GM23248 (cell line): ENCODE results near the gene LGALS7B. TPM values are rescaled to one million over a fixed set of nuclear protein-coding genes. Genes with fewer than 3 reads are reported as not detected.

ENCODE experiments used
- DNase-seq: peaks from one replicate; pipeline ENCODE4 v3.0.0-alpha.2; 2015
- H2AFZ ChIP-seq: fragments of 200-600 bp; sonication (generic); 2 replicates; pipeline ENCODE4 v1.6.1; 2016; ENCODE audit warnings: antibody characterized with exemption
- H3F3A ChIP-seq: fragments of 200-600 bp; sonication (generic); 2 replicates; pipeline ENCODE4 v1.6.1; 2016; ENCODE audit warnings: mild to moderate bottlenecking, antibody characterized with exemption, mixed run types; ENCODE audit not compliant: insufficient read depth
- H3K27ac ChIP-seq: fragments of 200-600 bp; sonication (generic); 2 replicates; pipeline ENCODE4 v1.5.1; 2016; ENCODE audit warnings: mild to moderate bottlenecking
- H3K27me3 ChIP-seq: fragments of 200-600 bp; sonication (generic); replicated peaks from 2 replicates; pipeline ENCODE4 v1.6.1; 2016; ENCODE audit warnings: mild to moderate bottlenecking; ENCODE audit not compliant: insufficient read depth
- H3K36me3 ChIP-seq: fragments of 200-600 bp; sonication (generic); 2 replicates; pipeline ENCODE4 v1.6.1; 2016; ENCODE audit warnings: low read depth, mild to moderate bottlenecking
- H3K4me1 ChIP-seq: fragments of 200-600 bp; sonication (generic); 2 replicates; pipeline ENCODE4 v1.6.1; 2016; ENCODE audit warnings: mild to moderate bottlenecking; ENCODE audit not compliant: insufficient read depth
- H3K4me2 ChIP-seq: fragments of 200-600 bp; sonication (generic); one replicate; pipeline ENCODE4 v1.6.1; 2016; ENCODE audit warnings: mild to moderate bottlenecking; ENCODE audit not compliant: unreplicated experiment
- H3K4me3 ChIP-seq: fragments of 200-600 bp; sonication (generic); 2 replicates; pipeline ENCODE4 v1.5.1; 2016; ENCODE audit warnings: mild to moderate bottlenecking
- H3K79me2 ChIP-seq: fragments of 200-600 bp; sonication (generic); 2 replicates; pipeline ENCODE4 v1.6.1; 2016; ENCODE audit warnings: mild to moderate bottlenecking; ENCODE audit not compliant: insufficient read depth
- H3K9ac ChIP-seq: fragments of 200-600 bp; sonication (generic); 2 replicates; pipeline ENCODE4 v1.6.1; 2016; ENCODE audit warnings: mild to moderate bottlenecking
- H3K9me2 ChIP-seq: fragments of 200-600 bp; sonication (generic); 2 replicates; pipeline ENCODE4 v1.6.1; 2016; ENCODE audit warnings: mixed run types, mild to moderate bottlenecking, moderate library complexity; ENCODE audit not compliant: insufficient read depth
- H3K9me3 ChIP-seq: fragments of 200-600 bp; sonication (generic); one replicate; pipeline ENCODE4 v1.6.1; 2017; ENCODE audit warnings: low read depth
- H4K20me1 ChIP-seq: fragments of 200-600 bp; sonication (generic); 2 replicates; pipeline ENCODE4 v1.6.0; 2016; ENCODE audit not compliant: insufficient read depth
- EZH2 ChIP-seq: fragments of 200-600 bp; sonication (generic); IDR thresholded peaks from 2 replicates; pipeline ENCODE4 v1.6.1; 2018; ENCODE audit warnings: antibody characterized with exemption, mild to moderate bottlenecking; ENCODE audit not compliant: insufficient read depth, poor library complexity, severe bottlenecking
- EZH2phosphoT487 ChIP-seq: fragments of 200-600 bp; sonication (generic); IDR thresholded peaks from 2 replicates; pipeline ENCODE4 v1.6.1; 2018; ENCODE audit warnings: antibody characterized with exemption, moderate library complexity, mild to moderate bottlenecking, low read depth; ENCODE audit not compliant: insufficient read depth
- WGBS, 2 experiments: methylation state at CpG; one replicate each; pipeline ENCODE4 v1.1.6; 2015 to 2017; ENCODE audit warnings: low lambda C conversion rate in 2 of 2, low coverage in 1 of 2; ENCODE audit errors: missing lambda C conversion rate in 2 of 2; 5-methylcytosine and 5-hydroxymethylcytosine counted together
- in situ Hi-C: fragments of 300-500 bp; cut with MboI; formaldehyde crosslinking; loops from 2 replicates; pipeline ENCODE4 v1.15.0; 2020
- polyA plus RNA-seq: library from polyadenylated mRNA; unstranded; fragments of >200 nt; fragmentation: Nextera tagmentation; extraction: Ambion mirVana; gene quantifications from 2 replicates; pipeline ENCODE4 v1.2.1, GENCODE V29; 2016
- total RNA-seq: library from RNA; depleted of rRNA; stranded (reverse); fragments of >200 nt; shearing (Covaris generic); gene quantifications from 2 replicates; pipeline ENCODE4 v1.2.3, GENCODE V29; 2014

Gene LGALS7B
- total and polyA plus RNA-seq, 2 experiments from 2014 or later: not detected

DNA sequence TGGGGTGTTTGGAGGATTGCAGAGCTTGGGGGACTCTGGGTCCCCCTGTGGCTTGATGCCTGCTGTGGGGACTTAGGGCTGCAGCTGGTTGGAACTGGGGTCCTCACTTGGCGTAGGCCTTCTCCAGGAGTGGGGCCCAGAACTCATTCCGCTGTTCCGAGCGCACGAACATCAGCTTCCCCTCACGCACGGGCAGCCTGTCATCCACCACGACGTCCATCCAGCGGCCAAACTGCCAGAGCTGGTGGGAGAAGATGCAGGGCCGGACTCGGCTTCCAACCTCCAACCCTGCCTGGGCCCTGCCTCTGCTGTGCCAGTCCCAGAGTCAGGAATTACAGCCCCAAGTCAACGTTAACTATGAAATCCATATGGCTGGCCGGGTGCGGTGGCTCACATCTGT is 47.3 kb upstream of the LGALS7B start:
- TF ChIP-seq EZH2 (no peak), EZH2phosphoT487 (no peak)
- no peaks in the 10 kb centered on the region for H3K9me3 ChIP-seq
- no peaks in the 10 kb centered on the region for H3F3A ChIP-seq
- no peaks in the 10 kb centered on the region for H3K9me2 ChIP-seq
- H3K79me2 ChIP-seq: no peaks in the 10 kb centered on the region
- H3K27me3 ChIP-seq: no peaks in the 10 kb centered on the region
- no peak for DNase-seq
- H3K4me3 ChIP-seq: no peak overlapping the region
- no peak overlapping the region for H2AFZ ChIP-seq
- no peaks in the 10 kb centered on the region for H3K36me3 ChIP-seq
- H3K4me1 ChIP-seq: no peaks in the 10 kb centered on the region
- WGBS, 2 experiments: 91 to 92% methylated on average over 15 of the region's 15 CpGs
- no peak overlapping the region for H3K27ac ChIP-seq
- no peak overlapping the region for H3K4me2 ChIP-seq
- no peaks in the 10 kb centered on the region for H4K20me1 ChIP-seq
- in situ Hi-C loops: no loop called here
- H3K9ac ChIP-seq: no peak overlapping the region

DNA sequence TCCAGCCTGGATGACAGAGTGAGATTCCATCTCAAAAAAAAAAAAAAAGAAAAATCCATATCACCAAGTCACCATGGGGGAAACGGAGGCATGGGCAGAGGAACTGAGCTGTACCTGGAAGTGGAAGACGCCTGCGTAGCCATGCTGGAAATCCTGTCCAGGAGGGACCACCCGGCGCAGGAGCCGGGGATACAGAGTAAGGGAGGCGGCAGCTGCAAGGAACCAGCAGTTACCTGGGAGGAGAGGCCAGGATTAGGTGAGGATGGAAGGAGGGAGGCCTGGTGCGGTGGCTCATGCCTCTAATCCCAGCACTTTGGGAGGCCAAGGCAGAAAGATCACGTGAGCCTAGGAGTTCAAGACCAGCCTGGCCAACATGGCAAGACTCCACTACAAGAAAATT is 46.7 kb upstream of the LGALS7B start:
- WGBS, 2 experiments: 91 to 93% methylated on average over 9 of the region's 9 CpGs
- no peaks in the 10 kb centered on the region for H3F3A ChIP-seq
- no peak overlapping the region for H3K27ac ChIP-seq
- H3K4me3 ChIP-seq: no peak overlapping the region
- H3K36me3 ChIP-seq: no peaks in the 10 kb centered on the region
- no peaks in the 10 kb centered on the region for H3K4me1 ChIP-seq
- no peak for TF ChIP-seq EZH2
- no peak for TF ChIP-seq EZH2phosphoT487
- in situ Hi-C loops: no loop called here
- no peaks in the 10 kb centered on the region for H3K9me2 ChIP-seq
- no peak overlapping the region for H3K4me2 ChIP-seq
- H3K79me2 ChIP-seq: no peaks in the 10 kb centered on the region
- H3K9ac ChIP-seq: no peak overlapping the region
- H3K9me3 ChIP-seq: no peaks in the 10 kb centered on the region
- no peak overlapping the region for H2AFZ ChIP-seq
- H4K20me1 ChIP-seq: no peaks in the 10 kb centered on the region
- H3K27me3 ChIP-seq: no peaks in the 10 kb centered on the region
- DNase-seq: no peak

DNA sequence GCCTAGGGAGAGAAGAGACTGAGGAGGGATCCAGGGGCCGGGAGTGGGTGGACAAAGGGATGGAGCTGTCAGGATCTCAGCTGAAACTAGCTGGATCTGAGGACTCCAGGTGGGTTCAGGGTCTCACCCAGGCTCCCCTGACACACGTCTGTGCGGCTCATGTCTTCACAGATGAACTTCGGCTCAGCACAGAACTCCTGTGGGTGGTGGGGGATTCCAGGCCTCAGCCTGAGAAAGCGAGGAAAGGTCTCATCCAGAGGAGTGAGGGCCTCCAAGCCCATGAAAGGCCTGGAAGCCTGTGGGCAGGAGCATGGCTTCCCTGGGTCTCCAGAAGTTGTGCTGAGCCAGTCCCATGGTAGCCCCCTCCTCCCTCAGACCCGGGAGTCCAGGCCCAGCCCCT is 46.1 kb upstream of the LGALS7B start:
- DNase-seq: no peak
- Histone ChIP-seq H3K27ac (no peak overlapping the region), H3F3A (no peaks in the 10 kb centered on the region), H2AFZ (no peak overlapping the region), H3K4me2 (no peak overlapping the region), H3K36me3 (no peaks in the 10 kb centered on the region), H3K9ac (no peak overlapping the region), H3K9me3 (no peaks in the 10 kb centered on the region), H4K20me1 (no peaks in the 10 kb centered on the region), H3K27me3 (no peaks in the 10 kb centered on the region), H3K4me1 (no peaks in the 10 kb centered on the region), H3K9me2 (no peaks in the 10 kb centered on the region), H3K4me3 (no peak overlapping the region), H3K79me2 (no peaks in the 10 kb centered on the region)
- in situ Hi-C loops: no loop called here
- no peak for TF ChIP-seq EZH2phosphoT487
- no peak for TF ChIP-seq EZH2
- WGBS, 2 experiments: 87 to 91% methylated on average over 5 to 6 of the region's 6 CpGs

DNA sequence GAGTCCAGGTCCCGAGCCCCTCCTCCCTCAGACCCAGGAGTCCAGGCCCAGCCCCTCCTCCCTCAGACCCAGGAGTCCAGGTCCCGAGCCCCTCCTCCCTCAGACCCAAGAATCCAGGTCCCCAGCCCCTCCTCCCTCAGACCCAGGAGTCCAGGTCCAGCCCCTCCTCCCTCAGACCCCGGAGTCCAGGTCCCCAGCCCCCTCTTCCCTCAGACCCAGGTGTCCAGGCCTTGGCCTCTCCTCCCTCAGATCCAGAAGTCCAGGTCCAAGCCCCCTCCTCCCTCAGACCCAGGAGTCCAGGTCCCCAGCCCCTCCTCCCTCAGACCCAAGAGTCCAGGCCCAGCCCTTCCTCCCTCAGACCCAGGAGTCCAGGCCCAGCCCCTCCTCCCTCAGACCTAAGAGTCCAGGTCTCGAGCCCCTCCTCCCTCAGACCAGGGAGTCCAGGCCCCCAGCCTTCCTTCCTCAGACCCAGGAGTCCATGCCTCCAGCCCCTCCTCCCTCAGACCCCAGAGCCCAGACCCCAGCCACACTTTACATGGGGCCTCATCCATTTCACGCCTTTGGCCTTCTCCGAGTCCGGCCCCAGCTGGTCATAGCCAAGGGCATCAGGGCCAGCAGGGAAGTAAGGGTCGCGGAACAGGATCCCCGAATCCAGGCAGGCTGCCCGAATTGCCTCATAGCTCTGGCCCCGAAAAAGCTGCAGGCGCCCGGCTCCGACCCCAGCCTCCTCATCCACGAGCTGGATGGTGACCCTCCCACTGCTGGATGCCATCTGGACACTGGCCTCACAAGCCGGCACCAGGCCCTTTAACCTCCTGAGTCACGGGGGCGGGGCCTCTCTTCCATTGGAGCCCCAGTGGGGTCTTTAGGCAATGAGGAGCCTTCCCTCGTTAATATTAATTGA is 45.4 kb upstream of the LGALS7B start:
- no peak overlapping the region for H3K27ac ChIP-seq
- no peaks in the 10 kb centered on the region for H3K27me3 ChIP-seq
- H2AFZ ChIP-seq: no peak overlapping the region
- no peaks in the 10 kb centered on the region for H3K79me2 ChIP-seq
- no peak overlapping the region for H3K4me3 ChIP-seq
- H3F3A ChIP-seq: no peaks in the 10 kb centered on the region
- no peaks in the 10 kb centered on the region for H4K20me1 ChIP-seq
- no peaks in the 10 kb centered on the region for H3K36me3 ChIP-seq
- in situ Hi-C loops: no loop called here
- H3K9ac ChIP-seq: no peak overlapping the region
- H3K4me1 ChIP-seq: no peaks in the 10 kb centered on the region
- whole genome bisulfite sequencing, 2 experiments: 46 to 48% methylated on average over 17 to 20 of the region's 20 CpGs
- no peaks in the 10 kb centered on the region for H3K9me3 ChIP-seq
- TF ChIP-seq EZH2phosphoT487 (no peak), EZH2 (no peak)
- no peaks in the 10 kb centered on the region for H3K9me2 ChIP-seq
- DNase-seq: no peak
- no peak overlapping the region for H3K4me2 ChIP-seq
